Liver (tissue), 9 donors: ENCODE measurements around the gene CDK15. TPM values are rescaled to one million over a fixed set of nuclear protein-coding genes. Genes with fewer than 3 reads are reported as not detected.

ENCODE experiments used
- DNase-seq: peaks from one replicate; pipeline ENCODE4 v3.0.0-alpha.2; 2017; ENCODE audit warnings: low spot score
- H3K27ac ChIP-seq, 2 donors: one replicate each; pipeline ENCODE4 v1.7.0; 2013; ENCODE audit warnings: inconsistent platforms in 2 of 2, low read length in 2 of 2, control low read depth in 1 of 2, low read depth in 1 of 2, mild to moderate bottlenecking in 1 of 2
- H3K27me3 ChIP-seq, 4 donors: one replicate each; pipeline versions ENCODE4 v1.6.1 to v1.7.0; 2013; ENCODE audit warnings: low read length in 3 of 4, inconsistent platforms in 1 of 4, mild to moderate bottlenecking in 1 of 4, moderate library complexity in 1 of 4; ENCODE audit not compliant: control insufficient read depth in 4 of 4, insufficient read depth in 4 of 4
- H3K36me3 ChIP-seq, 4 donors: one replicate each; pipeline versions ENCODE4 v1.6.1 to v1.7.0; 2013; ENCODE audit warnings: low read length in 3 of 4, mild to moderate bottlenecking in 3 of 4, low read depth in 1 of 4, moderate library complexity in 1 of 4; ENCODE audit not compliant: control insufficient read depth in 4 of 4, insufficient read depth in 3 of 4
- H3K4me1 ChIP-seq, 4 donors: one replicate each; pipeline versions ENCODE4 v1.6.1 to v1.7.0; 2013; ENCODE audit warnings: low read length in 3 of 4, mild to moderate bottlenecking in 3 of 4, moderate library complexity in 1 of 4; ENCODE audit not compliant: control insufficient read depth in 4 of 4, insufficient read depth in 4 of 4
- H3K4me3 ChIP-seq, 3 donors: one replicate each; pipeline versions ENCODE4 v1.6.1 to v1.7.0; 2013; ENCODE audit warnings: low read length in 3 of 3, control low read depth in 1 of 3, low read depth in 1 of 3, mild to moderate bottlenecking in 1 of 3
- H3K9ac ChIP-seq, 2 donors: one replicate each; pipeline ENCODE4 v1.7.0; 2013; ENCODE audit warnings: low read length in 2 of 2, mild to moderate bottlenecking in 2 of 2, moderate library complexity in 2 of 2, control low read depth in 1 of 2, low read depth in 1 of 2
- H3K9me3 ChIP-seq, 4 donors: one replicate each; pipeline versions ENCODE4 v1.6.1 to v1.7.0; 2013; ENCODE audit warnings: low read length in 3 of 4; ENCODE audit not compliant: control insufficient read depth in 4 of 4
- EGR1 ChIP-seq, 2 donors: IDR thresholded peaks; 2 replicates each; pipeline ENCODE4 v1.6.1; 2016 to 2018; ENCODE audit warnings: antibody characterized with exemption in 2 of 2, low read depth in 2 of 2
- FOXA2 ChIP-seq: IDR thresholded peaks from 2 replicates; pipeline ENCODE4 v1.6.1; 2016; ENCODE audit warnings: antibody characterized with exemption
- GABPA ChIP-seq, 2 donors: IDR thresholded peaks in 1 of 2; conservative IDR thresholded peaks in 1 of 2; 2 replicates each; pipeline ENCODE4 v1.6.1; 2016; ENCODE audit warnings: antibody characterized with exemption in 2 of 2, mild to moderate bottlenecking in 1 of 2, moderate library complexity in 1 of 2
- JUND ChIP-seq, 2 donors: IDR thresholded peaks; 2 replicates each; pipeline ENCODE4 v1.6.1; 2016; ENCODE audit warnings: antibody characterized with exemption in 2 of 2
- NR2F2 ChIP-seq: IDR thresholded peaks from 2 replicates; pipeline ENCODE4 v1.6.1; 2016; ENCODE audit warnings: antibody characterized with exemption
- RXRA ChIP-seq, 2 donors: IDR thresholded peaks; 2 replicates each; pipeline ENCODE4 v1.6.1; 2017 to 2018; ENCODE audit warnings: antibody characterized with exemption in 2 of 2, mild to moderate bottlenecking in 1 of 2
- SP1 ChIP-seq: IDR thresholded peaks from 2 replicates; pipeline ENCODE4 v1.6.1; 2018; ENCODE audit warnings: antibody characterized with exemption, mild to moderate bottlenecking
- TAF1 ChIP-seq: conservative IDR thresholded peaks from 2 replicates; pipeline ENCODE4 v1.6.1; 2016; ENCODE audit warnings: antibody characterized with exemption, mild to moderate bottlenecking
- YY1 ChIP-seq: IDR thresholded peaks from 2 replicates; pipeline ENCODE4 v1.6.1; 2016; ENCODE audit warnings: antibody characterized with exemption, mild to moderate bottlenecking
- WGBS: extraction: QIAGEN DNeasy Blood & Tissue Kit; methylation state at CpG from one replicate; pipeline ENCODE4 v1.1.7; 2013; 5-methylcytosine and 5-hydroxymethylcytosine counted together
- polyA plus RNA-seq, 2 donors: library from polyadenylated mRNA; stranded (reverse) in 1 of 2; unstranded in 1 of 2; fragments of 200-250 nt in 1 of 2; fragments of >200 nt in 1 of 2; fragmentation: Nextera tagmentation in 1 of 2; extraction: Ambion mirVana in 1 of 2; gene quantifications; one replicate each; pipeline versions ENCODE4 v1.2.1 to v1.2.3, GENCODE V29; 2013 to 2015
- total RNA-seq, 2 donors: library from RNA; depleted of rRNA; stranded (reverse); fragments of >200 nt; gene quantifications; one replicate each; pipeline ENCODE4 v1.2.3, GENCODE V29; 2014
- TF ChIP-seq, protein P1 (sequence below): fragments of 150-350 bp; IDR thresholded peaks from 2 replicates; pipeline ENCODE4 v1.5.1; 2017; ENCODE audit warnings: improper control_type of control experiment, low read depth, low read length; ENCODE audit not compliant: missing input control
- TF ChIP-seq, protein P2 (sequence below): IDR thresholded peaks from 2 replicates; pipeline ENCODE4 v1.6.1; 2016; ENCODE audit warnings: antibody characterized with exemption, mild to moderate bottlenecking
- TF ChIP-seq, protein P3 (sequence below): IDR thresholded peaks from 2 replicates; pipeline ENCODE4 v1.6.1; 2016; ENCODE audit warnings: antibody characterized with exemption
- TF ChIP-seq, protein P4 (sequence below): IDR thresholded peaks from 2 replicates; pipeline ENCODE4 v1.6.1; 2016; ENCODE audit warnings: antibody characterized with exemption
- donor health status: healthy.
- donor health status: healthy.
- donor health status: healthy.
- donor health status: healthy.
- donor health status: healthy.

The CDK15 gene
- total and polyA plus RNA-seq, 4 donors: under 0.01 to 0.47 (median 0.06) TPM; not detected in 1

DNA sequence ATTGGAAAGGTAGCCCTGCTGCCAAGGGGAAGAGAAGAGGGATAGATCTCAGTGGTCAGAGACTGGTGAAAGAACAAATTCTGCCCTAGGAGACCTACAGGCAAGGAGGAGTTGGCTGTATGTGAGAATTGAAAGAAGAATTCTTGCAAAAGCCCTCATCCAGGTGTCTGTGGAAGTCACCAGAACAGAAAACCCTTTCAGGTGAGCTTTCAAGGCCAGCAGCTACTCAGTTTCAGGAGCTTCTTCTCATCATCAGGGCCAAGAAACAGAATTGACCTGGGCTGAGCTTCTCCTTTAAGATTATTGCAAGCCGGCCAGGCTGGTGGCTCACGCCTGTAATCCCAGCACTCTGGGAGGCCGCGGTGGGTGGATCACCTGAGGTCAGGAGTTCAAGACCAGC is 110.2 kb downstream of the CDK15 start:
- no peak for TF ChIP-seq SP1
- no peak for TF ChIP-seq FOXA2
- TF ChIP-seq TAF1: no peak
- TF ChIP-seq GABPA (IDR thresholded peaks at IDR 0.05 in 1 of 2, conservative IDR thresholded peaks at IDR 0.05 in 1 of 2): no peak
- TF ChIP-seq, protein P1, sequence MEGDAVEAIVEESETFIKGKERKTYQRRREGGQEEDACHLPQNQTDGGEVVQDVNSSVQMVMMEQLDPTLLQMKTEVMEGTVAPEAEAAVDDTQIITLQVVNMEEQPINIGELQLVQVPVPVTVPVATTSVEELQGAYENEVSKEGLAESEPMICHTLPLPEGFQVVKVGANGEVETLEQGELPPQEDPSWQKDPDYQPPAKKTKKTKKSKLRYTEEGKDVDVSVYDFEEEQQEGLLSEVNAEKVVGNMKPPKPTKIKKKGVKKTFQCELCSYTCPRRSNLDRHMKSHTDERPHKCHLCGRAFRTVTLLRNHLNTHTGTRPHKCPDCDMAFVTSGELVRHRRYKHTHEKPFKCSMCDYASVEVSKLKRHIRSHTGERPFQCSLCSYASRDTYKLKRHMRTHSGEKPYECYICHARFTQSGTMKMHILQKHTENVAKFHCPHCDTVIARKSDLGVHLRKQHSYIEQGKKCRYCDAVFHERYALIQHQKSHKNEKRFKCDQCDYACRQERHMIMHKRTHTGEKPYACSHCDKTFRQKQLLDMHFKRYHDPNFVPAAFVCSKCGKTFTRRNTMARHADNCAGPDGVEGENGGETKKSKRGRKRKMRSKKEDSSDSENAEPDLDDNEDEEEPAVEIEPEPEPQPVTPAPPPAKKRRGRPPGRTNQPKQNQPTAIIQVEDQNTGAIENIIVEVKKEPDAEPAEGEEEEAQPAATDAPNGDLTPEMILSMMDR: no peak
- TF ChIP-seq, protein P2, sequence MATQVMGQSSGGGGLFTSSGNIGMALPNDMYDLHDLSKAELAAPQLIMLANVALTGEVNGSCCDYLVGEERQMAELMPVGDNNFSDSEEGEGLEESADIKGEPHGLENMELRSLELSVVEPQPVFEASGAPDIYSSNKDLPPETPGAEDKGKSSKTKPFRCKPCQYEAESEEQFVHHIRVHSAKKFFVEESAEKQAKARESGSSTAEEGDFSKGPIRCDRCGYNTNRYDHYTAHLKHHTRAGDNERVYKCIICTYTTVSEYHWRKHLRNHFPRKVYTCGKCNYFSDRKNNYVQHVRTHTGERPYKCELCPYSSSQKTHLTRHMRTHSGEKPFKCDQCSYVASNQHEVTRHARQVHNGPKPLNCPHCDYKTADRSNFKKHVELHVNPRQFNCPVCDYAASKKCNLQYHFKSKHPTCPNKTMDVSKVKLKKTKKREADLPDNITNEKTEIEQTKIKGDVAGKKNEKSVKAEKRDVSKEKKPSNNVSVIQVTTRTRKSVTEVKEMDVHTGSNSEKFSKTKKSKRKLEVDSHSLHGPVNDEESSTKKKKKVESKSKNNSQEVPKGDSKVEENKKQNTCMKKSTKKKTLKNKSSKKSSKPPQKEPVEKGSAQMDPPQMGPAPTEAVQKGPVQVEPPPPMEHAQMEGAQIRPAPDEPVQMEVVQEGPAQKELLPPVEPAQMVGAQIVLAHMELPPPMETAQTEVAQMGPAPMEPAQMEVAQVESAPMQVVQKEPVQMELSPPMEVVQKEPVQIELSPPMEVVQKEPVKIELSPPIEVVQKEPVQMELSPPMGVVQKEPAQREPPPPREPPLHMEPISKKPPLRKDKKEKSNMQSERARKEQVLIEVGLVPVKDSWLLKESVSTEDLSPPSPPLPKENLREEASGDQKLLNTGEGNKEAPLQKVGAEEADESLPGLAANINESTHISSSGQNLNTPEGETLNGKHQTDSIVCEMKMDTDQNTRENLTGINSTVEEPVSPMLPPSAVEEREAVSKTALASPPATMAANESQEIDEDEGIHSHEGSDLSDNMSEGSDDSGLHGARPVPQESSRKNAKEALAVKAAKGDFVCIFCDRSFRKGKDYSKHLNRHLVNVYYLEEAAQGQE: no peak
- TF ChIP-seq, protein P3, sequence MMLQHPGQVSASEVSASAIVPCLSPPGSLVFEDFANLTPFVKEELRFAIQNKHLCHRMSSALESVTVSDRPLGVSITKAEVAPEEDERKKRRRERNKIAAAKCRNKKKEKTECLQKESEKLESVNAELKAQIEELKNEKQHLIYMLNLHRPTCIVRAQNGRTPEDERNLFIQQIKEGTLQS: no peak
- TF ChIP-seq JUND (IDR thresholded peaks at IDR 0.05): no peak
- TF ChIP-seq RXRA (IDR thresholded peaks at IDR 0.05): no peak
- no peak for TF ChIP-seq NR2F2
- TF ChIP-seq, protein P4, sequence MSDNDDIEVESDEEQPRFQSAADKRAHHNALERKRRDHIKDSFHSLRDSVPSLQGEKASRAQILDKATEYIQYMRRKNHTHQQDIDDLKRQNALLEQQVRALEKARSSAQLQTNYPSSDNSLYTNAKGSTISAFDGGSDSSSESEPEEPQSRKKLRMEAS: no peak
- H3K4me3 ChIP-seq: no peak overlapping the region
- no peaks in the 10 kb centered on the region for H3K27me3 ChIP-seq
- no peak for DNase-seq
- H3K36me3 ChIP-seq: no peaks in the 10 kb centered on the region
- H3K9me3 ChIP-seq: no peaks in the 10 kb centered on the region
- no peak overlapping the region for H3K27ac ChIP-seq
- no peak overlapping the region for H3K9ac ChIP-seq
- WGBS: 91% methylated on average over 4 of the region's 4 CpGs
- H3K4me1 ChIP-seq: no peaks in the 10 kb centered on the region

DNA sequence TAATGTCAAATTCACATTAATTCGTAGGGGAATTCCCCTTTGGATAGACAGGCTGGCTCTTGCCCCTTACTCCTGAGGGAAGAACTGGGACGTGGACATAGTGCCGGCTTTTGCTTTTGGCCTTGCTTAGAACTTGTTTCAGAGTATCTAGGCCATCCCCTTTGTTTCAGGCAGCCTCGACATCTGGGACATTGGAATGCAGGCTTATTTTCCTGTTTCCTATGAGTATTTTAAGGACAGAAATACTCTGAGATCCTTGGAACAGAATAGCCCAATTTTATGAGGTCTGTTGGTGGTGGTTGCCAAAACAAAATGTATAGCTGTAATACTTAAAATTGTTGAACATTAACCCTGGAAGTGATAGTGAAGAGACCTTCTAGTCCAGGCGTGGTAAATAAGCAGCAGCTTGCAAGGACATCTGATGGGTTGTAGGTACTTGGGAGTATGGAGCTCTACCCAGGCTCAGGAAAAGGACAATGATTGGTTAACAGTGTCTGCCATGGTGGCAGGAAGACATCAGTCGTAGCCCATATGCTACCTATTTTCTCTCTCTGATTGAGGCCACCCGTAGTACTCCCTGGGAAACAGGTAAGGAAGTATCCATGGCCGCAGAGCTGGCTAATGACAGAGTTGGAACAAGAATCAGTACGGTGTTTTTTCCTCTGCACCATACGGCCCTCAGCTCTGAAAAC is 112.4 kb downstream of the CDK15 start:
- TF ChIP-seq, protein P3: no peak
- TF ChIP-seq, protein P4: no peak
- no peak for TF ChIP-seq YY1
- TF ChIP-seq FOXA2: no peak
- no peak for TF ChIP-seq JUND (IDR thresholded peaks at IDR 0.05)
- TF ChIP-seq TAF1: no peak
- no peak for TF ChIP-seq EGR1 (IDR thresholded peaks at IDR 0.05; ENCODE audit: low read depth in 2 of 2)
- no peak for TF ChIP-seq RXRA (IDR thresholded peaks at IDR 0.05)
- TF ChIP-seq NR2F2: no peak
- Histone ChIP-seq H3K27me3 (no peaks in the 10 kb centered on the region), H3K9me3 (no peaks in the 10 kb centered on the region), H3K36me3 (no peaks in the 10 kb centered on the region), H3K9ac (no peak overlapping the region), H3K4me3 (no peak overlapping the region), H3K4me1 (no peaks in the 10 kb centered on the region), H3K27ac (no peak overlapping the region)
- 71% methylated on average over 10 of the region's 10 CpGs for WGBS
- no peak for DNase-seq
